ENCODE data around the gene HNF1A. TPM values are rescaled to one million over a fixed set of nuclear protein-coding genes. Genes with fewer than 3 reads are reported as not detected.

The HNF1A gene
- total and polyA plus RNA-seq, 7 experiments from 2014 or later, result not detected

- Mint-ChIP-seq H3K27me3 (peaks cover 0 to 4% (median 0%) of the 10 kb centered on the region in 5 donors), H3K9me3 (peaks cover 0 to 1% (median 0%) of the 10 kb centered on the region in 11 donors), H3K4me3 (no peak overlapping the region), H3K27ac (peak overlapping the region in 1 of 9 donors; percentile 87), H3K4me1 (no peaks in the 10 kb centered on the region), H3K36me3 (no peaks in the 10 kb centered on the region)
- Histone ChIP-seq H3K27ac (ENCODE audit: low read depth, low read length) (no peak overlapping the region), H3K36me3 (ENCODE audit: control insufficient read depth in 2 of 3, insufficient read depth in 3 of 3, low read length in 3 of 3) (no peaks in the 10 kb centered on the region), H3K4me1 (ENCODE audit: control insufficient read depth in 2 of 2, insufficient read depth in 2 of 2, low read length in 2 of 2) (no peaks in the 10 kb centered on the region), H3K4me3 (ENCODE audit: low read length) (no peak overlapping the region), H3K9me3 (ENCODE audit: control insufficient read depth in 2 of 3, low read length in 3 of 3) (no peaks in the 10 kb centered on the region), H3K27me3 (ENCODE audit: control insufficient read depth in 2 of 2, insufficient read depth in 2 of 2, low read length in 2 of 2) (no peaks in the 10 kb centered on the region)
- ChIA-PET POLR2A (interaction anchor here (0.6 kb wide), 1 partner anchor 310 kb away, joined by 3 read pairs; no protein-coding TSS in a partner anchor), CTCF (interaction anchor here (1.5 kb wide), 1 partner anchor 12 kb away, joined by 4 read pairs; no protein-coding TSS in a partner anchor)
- ATAC-seq (no peak), DNase-seq (no peak)
- intact Hi-C loops (cut with micrococcal nuclease), result no loop called here
These were observed 5.4 kb downstream of the HNF1A start for GRCh38 chr12:120983759-120984158.

- Mint-ChIP-seq H3K27me3 (peaks cover 0 to 4% (median 0%) of the 10 kb centered on the region in 5 donors), H3K27ac (peak overlapping the region in 3 of 9 donors; percentile 1 to 87 (median 4)), H3K36me3 (no peaks in the 10 kb centered on the region), H3K4me3 (no peak overlapping the region), H3K4me1 (no peaks in the 10 kb centered on the region), H3K9me3 (peaks cover 0 to 1% (median 0%) of the 10 kb centered on the region in 11 donors)
- Histone ChIP-seq H3K4me1 (ENCODE audit: control insufficient read depth in 2 of 2, insufficient read depth in 2 of 2, low read length in 2 of 2) (no peaks in the 10 kb centered on the region), H3K27ac (ENCODE audit: low read depth, low read length) (no peak overlapping the region), H3K27me3 (ENCODE audit: control insufficient read depth in 2 of 2, insufficient read depth in 2 of 2, low read length in 2 of 2) (no peaks in the 10 kb centered on the region), H3K4me3 (ENCODE audit: low read length) (no peak overlapping the region), H3K36me3 (ENCODE audit: control insufficient read depth in 2 of 3, insufficient read depth in 3 of 3, low read length in 3 of 3) (no peaks in the 10 kb centered on the region), H3K9me3 (ENCODE audit: control insufficient read depth in 2 of 3, low read length in 3 of 3) (no peaks in the 10 kb centered on the region)
- ChIA-PET CTCF (interaction anchor here (1.5 kb wide), 1 partner anchor 12 kb away, joined by 4 read pairs; no protein-coding TSS in a partner anchor), POLR2A (interaction anchor here (0.6 kb wide), 1 partner anchor 311 kb away, joined by 3 read pairs; no protein-coding TSS in a partner anchor)
- no peak for ATAC-seq
- intact Hi-C loops (cut with micrococcal nuclease), result no loop called here
- no peak for DNase-seq
These were observed 6.1 kb downstream of the HNF1A start for GRCh38 chr12:120984351-120984898.

GRCh38 chr12:120988234-120988633 lies 9.9 kb downstream of the HNF1A start:
- no peaks in the 10 kb centered on the region for H3K36me3 ChIP-seq (ENCODE audit: control insufficient read depth in 2 of 3, insufficient read depth in 3 of 3, low read length in 3 of 3)
- ChIA-PET CTCF (no interaction called here), POLR2A (no interaction called here)
- Mint-ChIP-seq H3K4me3 (no peak overlapping the region), H3K27ac (no peak overlapping the region), H3K4me1 (no peaks in the 10 kb centered on the region), H3K9me3 (peaks cover 0 to 1% (median 0%) of the 10 kb centered on the region in 11 donors), H3K36me3 (no peaks in the 10 kb centered on the region), H3K27me3 (peaks cover 0 to 8% (median 4%) of the 10 kb centered on the region in 5 donors)
- DNase-seq, result no peak
- no peak overlapping the region for H3K27ac ChIP-seq (ENCODE audit: low read depth, low read length)
- no peaks in the 10 kb centered on the region for H3K9me3 ChIP-seq (ENCODE audit: control insufficient read depth in 2 of 3, low read length in 3 of 3)
- no peaks in the 10 kb centered on the region for H3K27me3 ChIP-seq (ENCODE audit: control insufficient read depth in 2 of 2, insufficient read depth in 2 of 2, low read length in 2 of 2)
- intact Hi-C loops (cut with micrococcal nuclease), result no loop called here
- ATAC-seq, result no peak
- no peak overlapping the region for H3K4me3 ChIP-seq (ENCODE audit: low read length)
- no peaks in the 10 kb centered on the region for H3K4me1 ChIP-seq (ENCODE audit: control insufficient read depth in 2 of 2, insufficient read depth in 2 of 2, low read length in 2 of 2)

GRCh38 chr12:120988658-120989057 lies 10.3 kb downstream of the HNF1A start:
- Mint-ChIP-seq H3K27ac (no peak overlapping the region), H3K4me3 (no peak overlapping the region), H3K4me1 (no peaks in the 10 kb centered on the region), H3K9me3 (peaks cover 0 to 1% (median 0%) of the 10 kb centered on the region in 11 donors), H3K27me3 (peaks cover 0 to 11% (median 4%) of the 10 kb centered on the region in 5 donors), H3K36me3 (no peaks in the 10 kb centered on the region)
- Histone ChIP-seq H3K27ac (ENCODE audit: low read depth, low read length) (no peak overlapping the region), H3K4me1 (ENCODE audit: control insufficient read depth in 2 of 2, insufficient read depth in 2 of 2, low read length in 2 of 2) (no peaks in the 10 kb centered on the region), H3K4me3 (ENCODE audit: low read length) (no peak overlapping the region), H3K36me3 (ENCODE audit: control insufficient read depth in 2 of 3, insufficient read depth in 3 of 3, low read length in 3 of 3) (no peaks in the 10 kb centered on the region), H3K9me3 (ENCODE audit: control insufficient read depth in 2 of 3, low read length in 3 of 3) (no peaks in the 10 kb centered on the region), H3K27me3 (ENCODE audit: control insufficient read depth in 2 of 2, insufficient read depth in 2 of 2, low read length in 2 of 2) (no peaks in the 10 kb centered on the region)
- DNase-seq (no peak), ATAC-seq (no peak)
- POLR2A ChIA-PET, result no interaction called here
- CTCF ChIA-PET, result no interaction called here
- intact Hi-C loops (cut with micrococcal nuclease), result no loop called here

GRCh38 chr12:120989687-120990086 lies 11.3 kb downstream of the HNF1A start:
- no peak overlapping the region for H3K27ac Mint-ChIP-seq
- Histone ChIP-seq H3K4me3 (ENCODE audit: low read length) (no peak overlapping the region), H3K27ac (ENCODE audit: low read depth, low read length) (no peak overlapping the region), H3K36me3 (ENCODE audit: control insufficient read depth in 2 of 3, insufficient read depth in 3 of 3, low read length in 3 of 3) (no peaks in the 10 kb centered on the region), H3K4me1 (ENCODE audit: control insufficient read depth in 2 of 2, insufficient read depth in 2 of 2, low read length in 2 of 2) (no peaks in the 10 kb centered on the region), H3K27me3 (ENCODE audit: control insufficient read depth in 2 of 2, insufficient read depth in 2 of 2, low read length in 2 of 2) (no peaks in the 10 kb centered on the region), H3K9me3 (ENCODE audit: control insufficient read depth in 2 of 3, low read length in 3 of 3) (no peaks in the 10 kb centered on the region)
- H3K4me1 Mint-ChIP-seq, result no peaks in the 10 kb centered on the region
- no peaks in the 10 kb centered on the region for H3K36me3 Mint-ChIP-seq
- H3K27me3 Mint-ChIP-seq, result peaks cover 0 to 11% (median 7%) of the 10 kb centered on the region in 5 donors
- DNase-seq (no peak), ATAC-seq (no peak)
- ChIA-PET POLR2A (no interaction called here), CTCF (no interaction called here)
- intact Hi-C loops (cut with micrococcal nuclease), result no loop called here
- H3K9me3 Mint-ChIP-seq, result peaks cover 0 to 3% (median 0%) of the 10 kb centered on the region in 11 donors
- H3K4me3 Mint-ChIP-seq, result no peak overlapping the region

GRCh38 chr12:120990487-120991055 lies 12.2 kb downstream of the HNF1A start:
- Mint-ChIP-seq H3K36me3 (peaks cover 0 to 4% (median 0%) of the 10 kb centered on the region in 5 donors), H3K9me3 (peaks cover 0 to 11% (median 0%) of the 10 kb centered on the region in 11 donors), H3K27ac (no peak overlapping the region), H3K4me3 (no peak overlapping the region), H3K4me1 (peaks cover 0 to 5% (median 0%) of the 10 kb centered on the region in 7 donors), H3K27me3 (peaks cover 0 to 18% (median 16%) of the 10 kb centered on the region in 5 donors)
- Histone ChIP-seq H3K4me1 (ENCODE audit: control insufficient read depth in 2 of 2, insufficient read depth in 2 of 2, low read length in 2 of 2) (no peaks in the 10 kb centered on the region), H3K27me3 (ENCODE audit: control insufficient read depth in 2 of 2, insufficient read depth in 2 of 2, low read length in 2 of 2) (no peaks in the 10 kb centered on the region), H3K9me3 (ENCODE audit: control insufficient read depth in 2 of 3, low read length in 3 of 3) (no peaks in the 10 kb centered on the region), H3K36me3 (ENCODE audit: control insufficient read depth in 2 of 3, insufficient read depth in 3 of 3, low read length in 3 of 3) (no peaks in the 10 kb centered on the region), H3K4me3 (ENCODE audit: low read length) (no peak overlapping the region), H3K27ac (ENCODE audit: low read depth, low read length) (no peak overlapping the region)
- intact Hi-C loops (cut with micrococcal nuclease), result no loop called here
- no peak for ATAC-seq
- CTCF ChIA-PET, result no interaction called here
- POLR2A ChIA-PET, result no interaction called here
- DNase-seq, result no peak

GRCh38 chr12:120991965-120992364 lies 13.6 kb downstream of the HNF1A start:
- ChIA-PET POLR2A (no interaction called here), CTCF (no interaction called here)
- Histone ChIP-seq H3K27ac (ENCODE audit: low read depth, low read length) (no peak overlapping the region), H3K27me3 (ENCODE audit: control insufficient read depth in 2 of 2, insufficient read depth in 2 of 2, low read length in 2 of 2) (no peaks in the 10 kb centered on the region), H3K4me1 (ENCODE audit: control insufficient read depth in 2 of 2, insufficient read depth in 2 of 2, low read length in 2 of 2) (no peaks in the 10 kb centered on the region), H3K4me3 (ENCODE audit: low read length) (no peak overlapping the region), H3K36me3 (ENCODE audit: control insufficient read depth in 2 of 3, insufficient read depth in 3 of 3, low read length in 3 of 3) (no peaks in the 10 kb centered on the region), H3K9me3 (ENCODE audit: control insufficient read depth in 2 of 3, low read length in 3 of 3) (no peaks in the 10 kb centered on the region)
- intact Hi-C loops (cut with micrococcal nuclease), result no loop called here
- Mint-ChIP-seq H3K27me3 (peaks cover 0 to 21% (median 19%) of the 10 kb centered on the region in 5 donors), H3K27ac (no peak overlapping the region), H3K9me3 (peaks cover 0 to 14% (median 0%) of the 10 kb centered on the region in 11 donors), H3K4me1 (peaks cover 0 to 7% (median 0%) of the 10 kb centered on the region in 7 donors), H3K4me3 (no peak overlapping the region), H3K36me3 (peaks cover 0 to 5% (median 0%) of the 10 kb centered on the region in 5 donors)
- DNase-seq (no peak), ATAC-seq (no peak)
